ENCODE measurements around the gene ACBD4.

DNA sequence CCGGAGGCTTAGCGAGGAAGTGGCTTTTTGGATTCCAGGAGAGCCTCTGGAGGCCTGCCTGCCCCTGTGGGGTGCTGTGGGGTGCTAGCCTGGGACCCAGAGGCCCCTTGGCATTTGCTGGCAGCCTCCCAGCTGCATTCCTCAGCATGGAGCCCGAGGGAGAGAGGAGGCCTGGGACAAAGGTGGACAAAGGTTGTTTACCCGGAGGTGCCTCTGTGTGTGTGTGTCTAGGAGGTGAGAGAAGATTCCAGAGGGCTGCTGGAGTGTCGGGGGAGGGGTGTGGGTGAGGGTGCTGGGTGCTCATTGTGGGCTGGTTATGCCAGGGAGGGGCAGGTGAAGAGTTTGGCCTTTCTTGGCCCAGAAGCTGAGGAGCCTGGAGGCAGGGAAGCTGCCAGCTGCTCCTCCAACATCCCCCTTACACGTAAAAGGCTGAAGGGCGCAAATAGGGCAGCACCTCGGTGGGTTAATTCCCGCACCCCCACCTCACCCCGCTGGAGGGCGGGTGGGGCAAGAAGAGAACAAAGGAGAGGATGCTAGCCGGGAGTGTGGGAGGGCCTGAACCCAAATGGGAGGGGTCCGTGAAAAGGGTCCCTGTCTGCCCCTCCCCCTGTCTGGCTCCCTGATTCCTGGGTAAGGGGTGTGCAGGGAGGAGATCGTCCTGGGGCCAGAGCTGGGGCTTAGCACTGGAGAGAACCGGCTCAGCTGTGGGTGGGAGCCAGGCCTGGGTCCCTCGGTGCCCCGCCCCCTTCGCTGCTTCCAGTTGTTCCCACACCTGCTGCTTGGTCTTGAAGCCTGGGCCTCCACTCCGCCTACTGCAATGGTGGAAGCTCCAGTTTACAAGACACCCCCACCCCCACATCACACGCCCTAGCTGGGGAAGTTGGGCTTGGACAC, 36.1 kb downstream of the ACBD4 start:
- TF ChIP-seq CTCF (IDR thresholded peaks at IDR 0.05; ENCODE audit: low read length): no peak
- TF ChIP-seq EZH2 (IDR thresholded peaks at IDR 0.05; ENCODE audit: borderline replicate concordance, low read length): no peak
